OCI-LY1 (cell line): ENCODE data around the gene PPP1R9A.

Experiments
- H2AFZ ChIP-seq: fragments of 200-600 bp; sonication (generic), shearing (Covaris generic); 2 replicates; pipeline ENCODE4 v1.6.0; 2014; ENCODE audit warnings: antibody characterized with exemption, mild to moderate bottlenecking, low read length
- H3F3A ChIP-seq: fragments of 200-600 bp; sonication (generic), shearing (Covaris generic); 2 replicates; pipeline ENCODE4 v1.6.0; 2014; ENCODE audit warnings: mild to moderate bottlenecking, antibody characterized with exemption, low read length, moderate library complexity; ENCODE audit not compliant: insufficient read depth
- H3K27ac ChIP-seq: fragments of 200-600 bp; sonication (generic); 2 replicates; pipeline ENCODE4 v1.5.1; 2014; ENCODE audit warnings: low read length, mixed run types, mild to moderate bottlenecking, low read depth; ENCODE audit not compliant: poor library complexity, severe bottlenecking
- H3K27me3 ChIP-seq: fragments of 200-600 bp; sonication (generic); 2 replicates; pipeline ENCODE4 v1.6.0; 2014; ENCODE audit warnings: antibody characterized with exemption, mild to moderate bottlenecking, low read length, moderate library complexity; ENCODE audit not compliant: insufficient read depth
- H3K36me3 ChIP-seq: fragments of 200-600 bp; sonication (generic); 2 replicates; pipeline ENCODE4 v1.6.1; 2014; ENCODE audit warnings: mild to moderate bottlenecking, antibody characterized with exemption, low read length, moderate library complexity, mixed read lengths; ENCODE audit not compliant: insufficient read depth
- H3K4me1 ChIP-seq: fragments of 200-600 bp; sonication (generic); 2 replicates; pipeline ENCODE4 v1.5.1; 2014; ENCODE audit warnings: mild to moderate bottlenecking, low read length, moderate library complexity; ENCODE audit not compliant: insufficient read depth, severe bottlenecking
- H3K4me2 ChIP-seq: fragments of 200-600 bp; sonication (generic), shearing (Covaris generic); 2 replicates; pipeline ENCODE4 v1.6.1; 2014; ENCODE audit warnings: low read length
- H3K4me3 ChIP-seq: fragments of 200-600 bp; sonication (generic); 2 replicates; pipeline ENCODE4 v1.5.1; 2014; ENCODE audit warnings: low read length, low read depth, mild to moderate bottlenecking, mixed read lengths; ENCODE audit not compliant: poor library complexity, severe bottlenecking
- H3K79me2 ChIP-seq: fragments of 200-600 bp; shearing (Covaris generic); 2 replicates; pipeline ENCODE4 v1.6.1; 2016; ENCODE audit warnings: mixed run types, low read length, mixed read lengths; ENCODE audit not compliant: insufficient read depth
- H3K9ac ChIP-seq: fragments of 200-600 bp; sonication (generic), shearing (Covaris generic); 2 replicates; pipeline ENCODE4 v1.6.1; 2014; ENCODE audit warnings: mild to moderate bottlenecking, low read length, mixed read lengths
- H3K9me2 ChIP-seq: fragments of 200-600 bp; sonication (generic), shearing (Covaris generic); 2 replicates; pipeline ENCODE4 v1.6.1; 2014; ENCODE audit warnings: low read depth, mild to moderate bottlenecking, low read length, mixed read lengths
- H3K9me3 ChIP-seq: fragments of 200-600 bp; shearing (Covaris generic); 2 replicates; pipeline ENCODE4 v1.6.1; 2014; ENCODE audit warnings: low read length, mixed read lengths
- H4K20me1 ChIP-seq: fragments of 200-600 bp; sonication (generic), shearing (Covaris generic); 2 replicates; pipeline ENCODE4 v1.6.0; 2016; ENCODE audit warnings: mild to moderate bottlenecking, low read length; ENCODE audit not compliant: insufficient read depth
- EZH2 ChIP-seq: fragments of 200-600 bp; sonication (generic), shearing (Covaris generic); IDR thresholded peaks from 2 replicates; pipeline ENCODE4 v1.8.0; 2017; ENCODE audit warnings: borderline replicate concordance, mixed run types, mild to moderate bottlenecking, antibody characterized with exemption, low read length, moderate library complexity, mixed read lengths
- TF ChIP-seq, protein P1 (sequence below): fragments of 200-600 bp; sonication (generic), shearing (Covaris generic); IDR thresholded peaks from 2 replicates; pipeline ENCODE4 v1.5.1; 2017; ENCODE audit warnings: mild to moderate bottlenecking, antibody characterized with exemption, low read length, moderate library complexity, mixed read lengths

Gene PPP1R9A

DNA sequence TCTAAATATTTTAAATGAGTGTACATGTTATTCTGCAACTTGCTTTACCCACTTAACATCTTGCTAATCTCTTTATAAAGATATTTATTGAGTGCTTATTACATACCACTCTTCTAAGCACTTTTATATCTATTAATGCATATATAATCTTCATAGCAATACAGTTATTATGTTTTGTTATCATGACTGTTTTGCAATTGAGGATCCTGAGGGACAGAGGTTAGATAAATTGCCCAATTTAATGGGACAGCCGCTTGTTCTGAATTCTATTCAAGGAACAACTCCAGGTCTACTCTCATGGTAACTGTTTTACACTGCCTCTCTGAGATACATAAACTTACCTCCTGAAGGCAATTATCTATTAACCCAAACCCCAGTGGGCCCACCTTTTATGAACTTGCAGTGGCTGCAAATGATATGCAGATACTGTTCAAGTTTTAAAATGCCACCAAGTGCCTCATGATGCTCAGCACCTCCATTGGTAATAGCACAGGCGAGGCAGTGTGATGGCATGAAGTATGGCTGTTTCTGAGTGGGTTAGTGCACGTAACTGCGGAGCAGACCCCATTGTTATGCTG, 356.5 kb downstream of the PPP1R9A start:
- H4K20me1 ChIP-seq = no peaks in the 10 kb centered on the region
- H2AFZ ChIP-seq = no peak overlapping the region
- H3K4me2 ChIP-seq = no peak overlapping the region
- H3K79me2 ChIP-seq = no peaks in the 10 kb centered on the region
- no peak overlapping the region for H3K9ac ChIP-seq
- no peaks in the 10 kb centered on the region for H3K36me3 ChIP-seq
- H3K27ac ChIP-seq = no peak overlapping the region
- no peaks in the 10 kb centered on the region for H3K9me2 ChIP-seq
- no peaks in the 10 kb centered on the region for H3K9me3 ChIP-seq
- H3K4me3 ChIP-seq = no peak overlapping the region
- H3K4me1 ChIP-seq = no peaks in the 10 kb centered on the region
- H3F3A ChIP-seq = no peaks in the 10 kb centered on the region
- TF ChIP-seq, protein P1, sequence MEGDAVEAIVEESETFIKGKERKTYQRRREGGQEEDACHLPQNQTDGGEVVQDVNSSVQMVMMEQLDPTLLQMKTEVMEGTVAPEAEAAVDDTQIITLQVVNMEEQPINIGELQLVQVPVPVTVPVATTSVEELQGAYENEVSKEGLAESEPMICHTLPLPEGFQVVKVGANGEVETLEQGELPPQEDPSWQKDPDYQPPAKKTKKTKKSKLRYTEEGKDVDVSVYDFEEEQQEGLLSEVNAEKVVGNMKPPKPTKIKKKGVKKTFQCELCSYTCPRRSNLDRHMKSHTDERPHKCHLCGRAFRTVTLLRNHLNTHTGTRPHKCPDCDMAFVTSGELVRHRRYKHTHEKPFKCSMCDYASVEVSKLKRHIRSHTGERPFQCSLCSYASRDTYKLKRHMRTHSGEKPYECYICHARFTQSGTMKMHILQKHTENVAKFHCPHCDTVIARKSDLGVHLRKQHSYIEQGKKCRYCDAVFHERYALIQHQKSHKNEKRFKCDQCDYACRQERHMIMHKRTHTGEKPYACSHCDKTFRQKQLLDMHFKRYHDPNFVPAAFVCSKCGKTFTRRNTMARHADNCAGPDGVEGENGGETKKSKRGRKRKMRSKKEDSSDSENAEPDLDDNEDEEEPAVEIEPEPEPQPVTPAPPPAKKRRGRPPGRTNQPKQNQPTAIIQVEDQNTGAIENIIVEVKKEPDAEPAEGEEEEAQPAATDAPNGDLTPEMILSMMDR = no peak
- no peak for TF ChIP-seq EZH2
- H3K27me3 ChIP-seq = no peaks in the 10 kb centered on the region

DNA sequence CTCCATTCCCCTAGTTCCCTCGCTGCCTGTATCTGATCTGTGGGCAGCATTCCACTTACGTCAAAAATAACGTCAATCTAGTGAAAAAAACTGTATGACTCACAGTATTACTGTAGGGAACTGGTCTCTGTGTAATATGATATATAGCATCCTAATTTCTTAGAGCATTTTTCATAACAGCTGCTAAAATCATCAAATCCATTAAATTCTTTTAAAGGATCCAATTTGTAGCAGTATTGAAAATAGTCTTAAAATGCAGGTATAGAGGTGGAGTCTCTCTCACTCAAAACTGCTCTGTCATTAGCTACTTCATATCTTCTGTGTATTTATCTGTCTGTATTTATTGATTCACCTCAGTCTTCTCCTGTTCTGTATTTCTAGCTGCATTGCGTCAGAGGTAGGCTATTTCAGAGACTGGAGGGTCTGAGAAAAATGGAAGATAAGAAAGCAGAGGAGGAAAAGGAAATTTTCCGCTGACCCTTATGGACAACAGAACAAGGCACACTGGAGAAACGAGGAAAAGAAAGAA, 357.0 kb downstream of the PPP1R9A start:
- H3K4me2 ChIP-seq = no peak overlapping the region
- no peaks in the 10 kb centered on the region for H3K79me2 ChIP-seq
- H3K36me3 ChIP-seq = no peaks in the 10 kb centered on the region
- no peak for TF ChIP-seq EZH2
- TF ChIP-seq, protein P1 = no peak
- H3F3A ChIP-seq = no peaks in the 10 kb centered on the region
- H3K27ac ChIP-seq = no peak overlapping the region
- H3K4me1 ChIP-seq = no peaks in the 10 kb centered on the region
- no peaks in the 10 kb centered on the region for H4K20me1 ChIP-seq
- H3K9me2 ChIP-seq = no peaks in the 10 kb centered on the region
- H2AFZ ChIP-seq = no peak overlapping the region
- no peak overlapping the region for H3K4me3 ChIP-seq
- no peaks in the 10 kb centered on the region for H3K9me3 ChIP-seq
- no peaks in the 10 kb centered on the region for H3K27me3 ChIP-seq
- no peak overlapping the region for H3K9ac ChIP-seq

DNA sequence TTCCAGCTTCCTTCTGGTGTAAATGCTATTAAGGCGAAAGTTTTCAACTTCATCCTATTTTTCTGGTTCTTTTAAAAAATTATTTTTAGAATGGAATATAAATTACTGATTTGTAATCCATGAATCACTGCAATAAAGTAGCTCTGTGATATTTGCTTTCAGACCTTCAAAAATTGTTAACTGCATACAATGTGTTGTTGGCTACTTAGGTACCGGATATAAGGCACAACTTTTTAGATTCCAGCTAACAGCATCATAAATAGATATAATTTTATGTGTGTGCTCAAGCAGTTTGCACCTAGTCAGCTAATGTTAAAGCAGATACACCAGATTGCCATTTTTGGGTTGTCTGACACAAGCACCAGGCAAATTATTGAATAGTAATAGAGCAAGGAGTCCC, 358.2 kb downstream of the PPP1R9A start:
- H3K9ac ChIP-seq = no peak overlapping the region
- no peak overlapping the region for H3K27ac ChIP-seq
- no peak overlapping the region for H3K4me3 ChIP-seq
- no peaks in the 10 kb centered on the region for H3K4me1 ChIP-seq
- no peaks in the 10 kb centered on the region for H3K79me2 ChIP-seq
- no peak overlapping the region for H2AFZ ChIP-seq
- H3K9me2 ChIP-seq = no peaks in the 10 kb centered on the region
- no peaks in the 10 kb centered on the region for H3K36me3 ChIP-seq
- no peak overlapping the region for H3K4me2 ChIP-seq
- TF ChIP-seq, protein P1 = no peak
- TF ChIP-seq EZH2 = no peak
- no peaks in the 10 kb centered on the region for H4K20me1 ChIP-seq
- no peaks in the 10 kb centered on the region for H3F3A ChIP-seq
- no peaks in the 10 kb centered on the region for H3K27me3 ChIP-seq
- H3K9me3 ChIP-seq = no peaks in the 10 kb centered on the region
